ENCODE data around the gene TTBK2. TPM values are rescaled to one million over a fixed set of nuclear protein-coding genes. Genes with fewer than 3 reads are reported as not detected.

Gene TTBK2
- total and polyA plus RNA-seq, 10 of the 15 experiments (the other 5 are each of a cell fraction or from before 2014, with no cell fraction given): 0.66 to 9.1 (median 3.7) TPM

- ChIA-PET RAD21 (ENCODE audit: unreplicated experiment) (no interaction called here), SMC1A (ENCODE audit: uncharacterized antibody, unreplicated experiment) (no interaction called here), CTCF (no interaction called here), POLR2A (no interaction called here)
- Histone ChIP-seq H3K27ac (ENCODE audit: control insufficient read depth, insufficient read depth) (no peak overlapping the region), H3K4me3 (no peak overlapping the region), H4K20me1 (ENCODE audit: control insufficient read depth, insufficient read depth) (no peaks in the 10 kb centered on the region), H3K4me2 (ENCODE audit: control insufficient read depth, insufficient read depth) (no peak overlapping the region), H3K9me3 (replicated peaks; ENCODE audit: control insufficient read depth, insufficient read depth, low read length) (no peaks in the 10 kb centered on the region), H3K36me3 (ENCODE audit: control insufficient read depth in 2 of 2, insufficient read depth in 2 of 2, low read length in 1 of 2) (no peaks in the 10 kb centered on the region; a peak in 1 of 4 replicates), H3K9ac (ENCODE audit: control insufficient read depth, insufficient read depth, low read length) (no peak overlapping the region), H3K4me1 (ENCODE audit: control insufficient read depth, insufficient read depth, low read length) (no peaks in the 10 kb centered on the region), H3K27me3 (replicated peaks in 1 of 2; ENCODE audit: control insufficient read depth in 2 of 2, insufficient read depth in 2 of 2, low read length in 1 of 2) (no peaks in the 10 kb centered on the region), H3K79me2 (ENCODE audit: control insufficient read depth, insufficient read depth, low read length) (no peaks in the 10 kb centered on the region), H2AFZ (ENCODE audit: control insufficient read depth, low read depth, low read length) (no peak overlapping the region)
- FAIRE-seq (no peak), DNase-seq (ENCODE audit: low read depth, low spot score) (no peak), ATAC-seq (no peak)
- in situ Hi-C loops (cut with MboI) (no loop called here), intact Hi-C loops (cut with micrococcal nuclease; ENCODE audit: unreplicated experiment) (no loop called here)
- no peak for TF ChIP-seq SREBF2 (IDR thresholded peaks at IDR 0.05; ENCODE audit: low read length)
- no peak for TF ChIP-seq SMC3 (IDR thresholded peaks at IDR 0.05; ENCODE audit: borderline replicate concordance, low read length)
- TF ChIP-seq REST (IDR thresholded peaks at IDR 0.05; ENCODE audit: low read depth, low read length): no peak
- BruUV-seq (replicated peaks): no TSS peak
- 94% methylated on average over 6 of the region's 6 CpGs for WGBS (ENCODE audit: insufficient coverage, insufficient replicate concordance, low lambda C conversion rate, missing lambda C conversion rate)
These were observed 227.1 kb downstream of the TTBK2 start for GRCh38 chr15:42693496-42693895.

- no peak overlapping the region for H2AFZ ChIP-seq (ENCODE audit: control insufficient read depth, low read depth, low read length)
- DNase-seq (ENCODE audit: low read depth, low spot score): no peak
- intact Hi-C loops (cut with micrococcal nuclease; ENCODE audit: unreplicated experiment): no loop called here
- no peak overlapping the region for H3K4me3 ChIP-seq
- no TSS peak for BruUV-seq (replicated peaks)
- no peak overlapping the region for H3K9ac ChIP-seq (ENCODE audit: control insufficient read depth, insufficient read depth, low read length)
- no peaks in the 10 kb centered on the region for H3K27me3 ChIP-seq (replicated peaks in 1 of 2; ENCODE audit: control insufficient read depth in 2 of 2, insufficient read depth in 2 of 2, low read length in 1 of 2)
- no peaks in the 10 kb centered on the region for H3K4me1 ChIP-seq (ENCODE audit: control insufficient read depth, insufficient read depth, low read length)
- H4K20me1 ChIP-seq (ENCODE audit: control insufficient read depth, insufficient read depth): no peaks in the 10 kb centered on the region
- POLR2A ChIA-PET: no interaction called here
- RAD21 ChIA-PET (ENCODE audit: unreplicated experiment): no interaction called here
- no peak overlapping the region for H3K4me2 ChIP-seq (ENCODE audit: control insufficient read depth, insufficient read depth)
- no peaks in the 10 kb centered on the region; a peak in 1 of 4 replicates for H3K36me3 ChIP-seq (ENCODE audit: control insufficient read depth in 2 of 2, insufficient read depth in 2 of 2, low read length in 1 of 2)
- H3K9me3 ChIP-seq (replicated peaks; ENCODE audit: control insufficient read depth, insufficient read depth, low read length): no peaks in the 10 kb centered on the region
- no peak for FAIRE-seq
- ATAC-seq: no peak
- in situ Hi-C loops (cut with MboI): no loop called here
- SMC1A ChIA-PET (ENCODE audit: uncharacterized antibody, unreplicated experiment): no interaction called here
- no peak overlapping the region for H3K27ac ChIP-seq (ENCODE audit: control insufficient read depth, insufficient read depth)
- 88% methylated on average over 4 of the region's 4 CpGs for WGBS (ENCODE audit: insufficient coverage, insufficient replicate concordance, low lambda C conversion rate, missing lambda C conversion rate)
- H3K79me2 ChIP-seq (ENCODE audit: control insufficient read depth, insufficient read depth, low read length): no peaks in the 10 kb centered on the region
- CTCF ChIA-PET: no interaction called here
- no peak for TF ChIP-seq NFYA (IDR thresholded peaks at IDR 0.05; ENCODE audit: borderline replicate concordance, low read depth, low read length)
- TF ChIP-seq, protein P1, sequence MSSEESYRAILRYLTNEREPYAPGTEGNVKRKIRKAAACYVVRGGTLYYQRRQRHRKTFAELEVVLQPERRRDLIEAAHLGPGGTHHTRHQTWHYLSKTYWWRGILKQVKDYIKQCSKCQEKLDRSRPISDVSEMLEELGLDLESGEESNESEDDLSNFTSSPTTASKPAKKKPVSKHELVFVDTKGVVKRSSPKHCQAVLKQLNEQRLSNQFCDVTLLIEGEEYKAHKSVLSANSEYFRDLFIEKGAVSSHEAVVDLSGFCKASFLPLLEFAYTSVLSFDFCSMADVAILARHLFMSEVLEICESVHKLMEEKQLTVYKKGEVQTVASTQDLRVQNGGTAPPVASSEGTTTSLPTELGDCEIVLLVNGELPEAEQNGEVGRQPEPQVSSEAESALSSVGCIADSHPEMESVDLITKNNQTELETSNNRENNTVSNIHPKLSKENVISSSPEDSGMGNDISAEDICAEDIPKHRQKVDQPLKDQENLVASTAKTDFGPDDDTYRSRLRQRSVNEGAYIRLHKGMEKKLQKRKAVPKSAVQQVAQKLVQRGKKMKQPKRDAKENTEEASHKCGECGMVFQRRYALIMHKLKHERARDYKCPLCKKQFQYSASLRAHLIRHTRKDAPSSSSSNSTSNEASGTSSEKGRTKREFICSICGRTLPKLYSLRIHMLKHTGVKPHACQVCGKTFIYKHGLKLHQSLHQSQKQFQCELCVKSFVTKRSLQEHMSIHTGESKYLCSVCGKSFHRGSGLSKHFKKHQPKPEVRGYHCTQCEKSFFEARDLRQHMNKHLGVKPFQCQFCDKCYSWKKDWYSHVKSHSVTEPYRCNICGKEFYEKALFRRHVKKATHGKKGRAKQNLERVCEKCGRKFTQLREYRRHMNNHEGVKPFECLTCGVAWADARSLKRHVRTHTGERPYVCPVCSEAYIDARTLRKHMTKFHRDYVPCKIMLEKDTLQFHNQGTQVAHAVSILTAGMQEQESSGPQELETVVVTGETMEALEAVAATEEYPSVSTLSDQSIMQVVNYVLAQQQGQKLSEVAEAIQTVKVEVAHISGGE (CRISPR knock-in tag; IDR thresholded peaks at IDR 0.05): no peak
- TF ChIP-seq MXI1 (IDR thresholded peaks at IDR 0.05; ENCODE audit: low read depth, low read length): no peak
- no peak for TF ChIP-seq SP1 (IDR thresholded peaks at IDR 0.05; ENCODE audit: low read depth, low read length)
- TF ChIP-seq TCF3 (IDR thresholded peaks at IDR 0.05; ENCODE audit: borderline replicate concordance, insufficient read depth, low read depth, low read length): no peak
- TF ChIP-seq ZSCAN29 (IDR thresholded peaks at IDR 0.05): no peak
- TF ChIP-seq CBX3 (IDR thresholded peaks at IDR 0.05; ENCODE audit: borderline replicate concordance, low read depth): no peak
- no peak for TF ChIP-seq TARDBP (IDR thresholded peaks at IDR 0.05; ENCODE audit: borderline replicate concordance)
- TF ChIP-seq SMAD1 (IDR thresholded peaks at IDR 0.05; ENCODE audit: low read depth, partially characterized antibody): no peak
- no peak for TF ChIP-seq RFX5 (IDR thresholded peaks at IDR 0.05; ENCODE audit: low read depth, low read length)
These were observed 227.6 kb downstream of the TTBK2 start for GRCh38 chr15:42692997-42693396.
